MCF 10A (cell line): ENCODE measurements around the gene PDLIM7. TPM values are rescaled to one million over a fixed set of nuclear protein-coding genes. Genes with fewer than 3 reads are reported as not detected.

Experiments
- BruUV-seq: library from RNA; stranded (reverse); fragments of 400-500 nt; replicated peaks from 2 replicates; lab custom pipeline; 2021; lab: Mats Ljungman, UMichigan
- CTCF ChIA-PET: fragments of 300-600 bp; sonication (Branson Sonifier 250); formaldehyde crosslinking; extraction: SDS; loops from one replicate; lab custom pipeline; 2021; ENCODE audit warnings: antibody characterized with exemption, inconsistent platforms; lab: Yijun Ruan, JAX
- POLR2A ChIA-PET: fragments of 300-600, 350-650 bp; sonication (Branson Sonifier 250); formaldehyde crosslinking; extraction: SDS; loops from one replicate; lab custom pipeline; 2020; ENCODE audit warnings: antibody characterized with exemption, inconsistent platforms; lab: Yijun Ruan, JAX
- DNase-seq: peaks from one replicate; pipeline ENCODE4 v3.0.0-alpha.2; 2018; ENCODE audit not compliant: unreplicated experiment
- H3K27ac Mint-ChIP-seq: one replicate; pipeline ENCODE4 v1.8.0; 2022; ENCODE audit warnings: mild to moderate bottlenecking, low read depth, mixed read lengths; ENCODE audit not compliant: unreplicated experiment
- H3K27me3 Mint-ChIP-seq: one replicate; pipeline ENCODE4 v1.8.0; 2022; ENCODE audit warnings: mixed read lengths; ENCODE audit not compliant: insufficient read depth, unreplicated experiment
- H3K36me3 Mint-ChIP-seq: one replicate; pipeline ENCODE4 v1.8.0; 2022; ENCODE audit warnings: mild to moderate bottlenecking, moderate library complexity, mixed read lengths; ENCODE audit not compliant: insufficient read depth, unreplicated experiment
- H3K4me1 Mint-ChIP-seq: one replicate; pipeline ENCODE4 v1.8.0; 2022; ENCODE audit warnings: mixed read lengths; ENCODE audit not compliant: insufficient read depth, unreplicated experiment
- H3K4me3 Mint-ChIP-seq: one replicate; pipeline ENCODE4 v1.8.0; 2022; ENCODE audit warnings: mild to moderate bottlenecking, moderate library complexity, mixed read lengths; ENCODE audit not compliant: unreplicated experiment
- H3K9me3 Mint-ChIP-seq: one replicate; pipeline ENCODE4 v1.8.0; 2022; ENCODE audit warnings: mixed read lengths; ENCODE audit not compliant: unreplicated experiment
- intact Hi-C: fragments of 100-400 bp; cut with micrococcal nuclease; formaldehyde crosslinking; loops from 2 replicates; pipeline ENCODE4 v1.14.1; 2022
- total RNA-seq: library from RNA; stranded (reverse); gene quantifications from 2 replicates; pipeline ENCODE4 v1.2.3, GENCODE V29; 2022
- TF ChIP-seq, protein P1 (sequence below): fragments of 200-600 bp; IDR thresholded peaks from one replicate; pipeline ENCODE4 v1.8.0; 2022; ENCODE audit warnings: antibody characterized with exemption, mild to moderate bottlenecking; ENCODE audit not compliant: unreplicated experiment

The PDLIM7 gene
- total RNA-seq, 1 experiment from 2014 or later = 257 TPM

DNA sequence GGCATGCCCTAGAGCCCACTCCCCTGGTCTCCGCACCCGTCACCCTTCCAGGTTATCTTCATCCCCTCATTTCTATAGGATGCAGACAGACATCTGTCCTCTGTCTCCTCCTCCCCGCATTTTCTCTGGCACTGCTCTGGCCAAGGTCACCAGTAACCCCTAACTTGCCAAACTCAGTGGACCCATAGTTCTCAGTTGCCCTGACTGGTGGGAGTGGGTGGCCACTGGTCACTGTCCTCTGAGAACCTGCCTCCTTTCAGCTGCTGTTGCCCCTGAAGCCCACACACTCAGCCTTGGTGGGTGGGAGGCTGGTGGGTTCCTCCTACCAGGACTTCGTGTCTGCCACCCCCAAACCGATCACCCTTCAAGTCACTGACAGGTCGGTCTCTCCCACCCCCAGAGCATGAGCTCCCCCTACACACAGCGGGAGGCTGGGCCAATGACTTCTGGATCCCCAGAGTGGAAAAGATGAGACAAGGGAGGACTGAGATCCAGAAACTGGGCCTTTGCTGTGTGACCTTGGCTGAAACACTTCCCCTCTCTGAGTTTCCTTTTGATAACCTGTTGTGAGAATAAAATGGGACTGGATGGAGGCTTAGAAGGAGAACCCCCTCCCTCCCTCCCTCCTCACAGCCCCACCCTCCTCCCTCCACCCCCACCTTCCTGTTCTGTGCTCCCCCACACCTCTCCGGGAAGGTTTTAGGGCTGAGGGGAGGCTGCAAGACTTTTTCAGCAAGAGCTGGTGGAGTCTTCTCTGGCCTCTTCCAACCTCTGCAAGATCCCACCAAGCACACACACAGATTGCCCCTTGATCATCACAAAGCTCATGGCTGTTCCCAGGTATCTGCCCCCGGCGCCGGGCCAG lies 21.6 kb downstream of the PDLIM7 start:
- Mint-ChIP-seq H3K27me3 (no peaks in the 10 kb centered on the region), H3K27ac (no peak overlapping the region), H3K9me3 (no peaks in the 10 kb centered on the region), H3K4me3 (no peak overlapping the region), H3K4me1 (peaks cover 50% of the 10 kb centered on the region), H3K36me3 (peaks cover 10% of the 10 kb centered on the region)
- POLR2A ChIA-PET = interaction anchor here (1.0 to 3.0 kb wide), 5 partner anchors 18 to 87 kb away, joined by 3 to 18 read pairs (median 3); partner anchors contain the start of genes GRK6 and PDLIM7
- TF ChIP-seq, protein P1, sequence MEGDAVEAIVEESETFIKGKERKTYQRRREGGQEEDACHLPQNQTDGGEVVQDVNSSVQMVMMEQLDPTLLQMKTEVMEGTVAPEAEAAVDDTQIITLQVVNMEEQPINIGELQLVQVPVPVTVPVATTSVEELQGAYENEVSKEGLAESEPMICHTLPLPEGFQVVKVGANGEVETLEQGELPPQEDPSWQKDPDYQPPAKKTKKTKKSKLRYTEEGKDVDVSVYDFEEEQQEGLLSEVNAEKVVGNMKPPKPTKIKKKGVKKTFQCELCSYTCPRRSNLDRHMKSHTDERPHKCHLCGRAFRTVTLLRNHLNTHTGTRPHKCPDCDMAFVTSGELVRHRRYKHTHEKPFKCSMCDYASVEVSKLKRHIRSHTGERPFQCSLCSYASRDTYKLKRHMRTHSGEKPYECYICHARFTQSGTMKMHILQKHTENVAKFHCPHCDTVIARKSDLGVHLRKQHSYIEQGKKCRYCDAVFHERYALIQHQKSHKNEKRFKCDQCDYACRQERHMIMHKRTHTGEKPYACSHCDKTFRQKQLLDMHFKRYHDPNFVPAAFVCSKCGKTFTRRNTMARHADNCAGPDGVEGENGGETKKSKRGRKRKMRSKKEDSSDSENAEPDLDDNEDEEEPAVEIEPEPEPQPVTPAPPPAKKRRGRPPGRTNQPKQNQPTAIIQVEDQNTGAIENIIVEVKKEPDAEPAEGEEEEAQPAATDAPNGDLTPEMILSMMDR = no peak
- DNase-seq = no peak
- intact Hi-C loops = no loop called here
- BruUV-seq = no TSS peak
- CTCF ChIA-PET = interaction anchor here (0.6 to 3.9 kb wide), 7 partner anchors 12 to 105 kb away, joined by 3 to 23 read pairs (median 6); no protein-coding TSS in a partner anchor

DNA sequence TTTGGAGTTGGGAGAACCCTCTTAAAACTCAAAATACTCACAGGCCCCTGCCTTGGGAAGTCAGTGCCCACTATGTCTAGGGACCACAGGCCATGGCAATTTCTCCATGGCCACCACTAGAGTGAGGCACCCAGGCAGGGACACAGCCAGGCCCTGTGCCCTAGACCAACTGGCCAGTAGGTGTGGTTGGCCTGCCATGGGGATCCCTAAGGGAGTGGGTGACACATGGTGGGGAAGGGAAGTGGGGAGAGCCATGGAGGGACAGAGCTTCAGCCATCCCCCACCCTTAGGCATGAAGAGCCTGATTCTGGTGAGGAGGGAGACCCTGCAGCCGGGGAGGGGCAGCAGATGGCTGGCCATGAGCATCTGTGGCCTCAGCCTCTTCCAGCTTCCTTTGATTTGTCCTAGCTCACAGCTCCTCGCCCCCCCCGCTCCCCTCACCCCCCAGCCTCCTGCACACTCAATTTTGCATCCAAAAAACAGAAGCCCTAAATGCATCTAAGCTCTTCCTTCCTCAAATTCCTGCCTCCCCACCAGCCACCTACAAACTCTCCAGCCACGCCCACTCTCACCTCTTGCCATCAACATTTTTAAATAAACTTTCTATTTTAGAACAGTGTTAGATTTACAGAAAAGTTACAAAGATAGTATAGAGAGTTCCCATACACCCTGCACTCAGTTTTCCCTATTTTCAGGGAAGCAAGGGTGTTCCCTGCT lies 22.4 kb downstream of the PDLIM7 start:
- POLR2A ChIA-PET = interaction anchor here (1.0 to 1.3 kb wide), 3 partner anchors 17 to 86 kb away, joined by 3 read pairs; no protein-coding TSS in a partner anchor

DNA sequence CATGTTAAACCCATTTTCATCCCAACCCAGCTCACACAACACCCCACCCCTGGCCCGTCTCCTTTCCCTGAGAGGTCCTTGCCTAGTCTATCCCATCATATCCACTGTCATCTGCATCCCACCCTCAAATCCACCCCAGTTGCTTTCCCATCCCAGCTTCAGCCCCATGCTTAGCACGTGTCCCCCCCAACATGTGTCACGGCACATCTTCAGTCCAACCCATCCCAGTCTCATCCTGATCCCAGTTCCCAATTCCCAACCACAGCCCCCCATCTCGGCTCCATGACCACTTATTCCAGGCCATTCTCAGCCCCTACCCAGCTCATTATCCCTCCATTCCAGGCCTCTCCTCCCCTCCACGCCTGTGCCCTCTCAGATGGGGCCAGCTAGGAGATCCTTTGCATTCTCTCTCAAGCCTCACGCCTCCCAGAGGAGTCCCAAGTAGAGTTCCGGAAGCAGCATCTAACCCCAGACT lies 23.4 kb downstream of the PDLIM7 start:
- Mint-ChIP-seq H3K27me3 (no peaks in the 10 kb centered on the region), H3K36me3 (peaks cover 5% of the 10 kb centered on the region), H3K4me3 (peak overlapping the region; percentile 74), H3K27ac (no peak overlapping the region), H3K4me1 (peaks cover 55% of the 10 kb centered on the region), H3K9me3 (no peaks in the 10 kb centered on the region)
- ChIA-PET POLR2A (no interaction called here), CTCF (interaction anchor here (0.6 to 0.9 kb wide), 3 partner anchors 17 to 27 kb away, joined by 3 to 7 read pairs (median 5); no protein-coding TSS in a partner anchor)
- intact Hi-C loops = no loop called here
- no TSS peak for BruUV-seq
- TF ChIP-seq, protein P1 = no peak
- no peak for DNase-seq

More for the DNA sequence above, 22.4 kb downstream of the PDLIM7 start:
- H3K36me3 Mint-ChIP-seq = peaks cover 9% of the 10 kb centered on the region
- CTCF ChIA-PET = interaction anchor here (0.7 to 0.9 kb wide), 2 partner anchors 19 to 20 kb away, joined by 3 to 7 read pairs; no protein-coding TSS in a partner anchor
- H3K27me3 Mint-ChIP-seq = no peaks in the 10 kb centered on the region
- H3K4me3 Mint-ChIP-seq = no peak overlapping the region
- TF ChIP-seq, protein P1 = no peak
- no peak overlapping the region for H3K27ac Mint-ChIP-seq
- no peaks in the 10 kb centered on the region for H3K9me3 Mint-ChIP-seq
- intact Hi-C loops = no loop called here
- H3K4me1 Mint-ChIP-seq = peaks cover 56% of the 10 kb centered on the region
- no TSS peak for BruUV-seq
- no peak for DNase-seq
